ENCODE data around the gene LIMS4.
"Not testable (repeated sequence)": the region's sequence is repeated elsewhere in the genome, so short reads cannot be mapped to it uniquely, and the experiment has no call there.

GRCh38 chr2:110473059-110473358 lies 393 bp upstream of the LIMS4 start:
- not testable (repeated sequence) for TF ChIP-seq CTCF, POLR2A (IDR thresholded peaks at IDR 0.05)
